ENCODE measurements around the gene LCN15.
"Not testable (repeated sequence)": the region's sequence is repeated elsewhere in the genome, so short reads cannot be mapped to it uniquely, and the experiment has no call there.

The LCN15 gene

GRCh38 chr9:136773386-136774044 is 9.2 kb upstream of the LCN15 start:
- DNase-seq = no peak

DNA sequence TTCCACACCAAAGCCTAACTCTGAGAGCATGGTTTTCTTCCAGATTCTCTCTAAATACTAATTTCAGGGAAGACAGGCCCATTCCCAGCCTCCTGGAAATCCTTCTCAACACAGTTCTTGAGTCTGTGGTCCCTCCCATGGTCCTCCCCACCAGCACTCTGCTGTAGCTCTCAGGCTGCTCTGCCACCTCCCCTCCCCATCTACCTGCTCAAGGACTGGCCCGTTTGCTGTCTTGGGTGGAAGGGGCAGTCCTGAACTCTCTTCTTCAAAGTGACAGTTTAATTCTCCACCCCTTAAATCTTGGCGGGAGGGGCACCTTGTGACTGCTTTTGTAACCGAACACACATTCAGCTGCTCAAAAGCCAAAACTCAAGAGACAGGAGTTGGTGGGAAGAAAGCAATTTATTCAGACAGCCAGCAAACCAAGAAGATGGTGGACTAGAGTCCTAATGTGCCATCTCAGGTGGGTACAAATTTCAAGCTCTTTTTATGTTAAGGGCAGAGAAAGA is 7.6 kb upstream of the LCN15 start:
- no peak for DNase-seq

DNA sequence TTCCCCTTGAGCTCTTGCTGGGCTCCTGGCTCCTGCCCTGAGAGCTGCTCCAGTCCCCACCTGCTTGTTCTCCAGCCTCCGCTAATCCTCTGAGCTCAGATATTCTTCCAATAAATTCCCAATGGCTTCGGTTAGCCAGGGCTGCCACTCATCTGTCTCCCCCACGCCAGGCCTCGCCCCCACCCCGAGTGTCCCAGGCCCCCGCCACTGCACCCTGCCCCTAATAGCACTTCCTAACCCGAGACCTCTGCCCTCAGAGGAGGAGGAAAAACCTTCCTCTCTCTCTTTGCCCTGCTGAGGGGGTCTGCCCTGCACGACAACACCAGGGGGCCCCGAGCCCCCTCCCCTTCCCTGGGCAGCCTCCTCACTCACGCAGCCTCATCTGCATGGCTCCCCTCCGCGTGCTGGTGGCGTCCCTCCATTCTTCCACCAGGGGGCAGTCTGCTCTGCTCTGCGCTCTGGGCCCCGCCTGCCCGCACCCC is 5.4 kb upstream of the LCN15 start:
- DNase-seq = no peak

GRCh38 chr9:136766410-136767120 is 2.2 kb upstream of the LCN15 start:
- DNase-seq = not testable (repeated sequence)

DNA sequence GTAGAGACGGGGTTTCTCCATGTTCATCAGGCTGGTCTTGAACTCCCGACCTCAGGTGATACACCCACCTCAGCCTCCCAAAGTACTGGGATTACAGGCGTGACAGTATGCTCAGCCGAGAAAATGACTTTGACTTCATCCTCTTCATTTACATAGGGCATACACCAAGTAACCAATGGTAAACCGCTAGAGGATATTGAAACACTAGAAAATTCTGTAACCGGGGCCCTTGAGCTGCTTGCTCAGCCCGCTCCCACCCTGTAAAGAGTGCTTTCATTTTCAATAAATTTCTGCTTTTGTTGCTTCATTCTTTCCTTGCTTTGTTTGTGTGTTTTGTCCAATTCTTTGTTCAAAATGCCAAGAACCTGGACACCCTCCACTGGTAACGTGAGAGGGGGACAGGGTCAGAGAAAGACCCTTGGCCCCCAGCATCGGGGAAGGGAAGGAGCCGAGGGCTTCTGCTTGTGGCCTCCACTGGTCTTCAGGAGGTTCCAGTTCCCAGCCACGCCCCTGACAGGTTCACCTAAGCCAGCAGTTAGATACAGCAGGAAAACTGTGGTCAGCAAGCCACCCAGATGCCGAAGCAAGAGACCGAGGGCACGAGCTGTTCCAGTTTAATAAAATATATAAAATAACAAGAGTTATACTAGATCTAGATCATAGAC is 1.6 kb upstream of the LCN15 start:
- DNase-seq = not testable (repeated sequence)

- no peak for DNase-seq
Measured at GRCh38 chr9:136765041-136765440, 723 bp upstream of the LCN15 start.

- DNase-seq = no peak
Measured at GRCh38 chr9:136763649-136764035, 676 bp downstream of the LCN15 start.

GRCh38 chr9:136762915-136763648 is 1.2 kb downstream of the LCN15 start:
- no peak for DNase-seq

- DNase-seq = no peak
Measured at GRCh38 chr9:136762221-136762691, 2.1 kb downstream of the LCN15 start.

GRCh38 chr9:136761545-136761981 is 2.8 kb downstream of the LCN15 start:
- DNase-seq = no peak

DNA sequence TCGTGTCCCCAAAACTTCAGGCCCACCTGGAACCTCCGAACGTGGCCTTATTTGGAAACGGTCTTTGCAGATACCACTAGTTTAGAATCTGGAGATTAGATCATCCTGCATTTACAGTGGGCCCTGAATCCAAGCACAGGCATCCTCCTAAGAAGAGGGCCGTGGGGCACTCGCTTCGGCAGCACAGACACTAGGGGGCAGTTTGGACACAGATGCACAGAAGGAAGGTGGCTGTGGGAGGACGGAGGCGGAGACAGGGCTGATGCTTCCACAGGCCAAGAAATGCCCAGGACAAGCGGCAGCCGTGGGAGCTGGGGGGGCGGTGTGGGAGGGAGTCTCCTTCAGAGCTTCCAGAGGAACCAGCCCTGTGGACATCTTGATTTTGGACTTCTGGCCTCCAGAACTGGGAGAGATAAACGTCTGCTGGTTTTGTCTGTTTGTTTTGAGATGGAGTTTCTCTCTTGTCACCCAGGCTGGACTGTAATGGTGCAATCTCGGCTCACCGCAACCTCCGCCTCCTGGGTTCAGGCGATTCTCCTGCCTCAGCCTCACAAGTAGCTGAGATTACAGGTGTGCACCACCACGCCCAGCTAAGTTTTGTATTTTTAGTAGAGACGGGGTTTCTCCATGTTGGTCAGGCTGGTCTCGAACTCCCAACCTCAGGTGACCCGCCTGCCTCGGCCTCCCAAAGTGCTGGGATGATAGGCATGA is 3.3 kb downstream of the LCN15 start:
- DNase-seq = not testable (repeated sequence)

- no peak for DNase-seq
Measured at GRCh38 chr9:136760424-136760823, 3.9 kb downstream of the LCN15 start.

- no peak for DNase-seq
Measured at GRCh38 chr9:136759436-136760325, 4.6 kb downstream of the LCN15 start.

- no peak for DNase-seq
Measured at GRCh38 chr9:136759001-136759400, 5.3 kb downstream of the LCN15 start.

GRCh38 chr9:136757751-136758140 is 6.6 kb downstream of the LCN15 start:
- no peak for DNase-seq

GRCh38 chr9:136757328-136757727 is 7.0 kb downstream of the LCN15 start:
- DNase-seq = no peak

DNA sequence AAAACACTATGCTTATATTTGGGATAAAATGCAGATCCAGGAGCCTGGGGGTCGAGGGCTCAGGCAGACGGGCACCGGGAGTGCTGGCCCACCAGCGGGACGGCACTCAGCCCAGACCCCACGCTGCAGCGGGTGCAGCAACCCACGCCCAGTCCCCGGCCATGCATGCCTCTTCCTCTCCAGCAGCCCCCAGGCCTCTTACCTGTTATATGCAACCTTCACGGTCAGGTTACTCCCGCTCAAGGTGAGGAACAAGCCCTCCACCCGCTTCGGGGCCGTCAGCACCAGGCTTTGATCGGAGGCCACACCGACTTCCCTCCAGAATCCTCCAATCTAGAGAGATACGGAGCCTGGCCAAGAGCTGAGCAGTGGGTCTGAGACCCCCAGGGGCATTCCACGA is 7.5 kb downstream of the LCN15 start:
- DNase-seq = no peak

GRCh38 chr9:136756134-136756438 is 8.2 kb downstream of the LCN15 start:
- no peak for DNase-seq

GRCh38 chr9:136755302-136756133 is 8.8 kb downstream of the LCN15 start:
- DNase-seq = not testable (repeated sequence)

- no peak for DNase-seq
Measured at GRCh38 chr9:136754626-136755301, 9.6 kb downstream of the LCN15 start.

All from DMS79 (cell line).